Esophagus squamous epithelium (tissue), 5 donors: ENCODE measurements around the gene C10orf67. TPM values are rescaled to one million over a fixed set of nuclear protein-coding genes. Genes with fewer than 3 reads are reported as not detected.

Experiments
- DNase-seq: peaks from one replicate; lab custom pipeline; 2025; lab: John Stamatoyannopoulos, UW
- H3K27ac ChIP-seq, 4 donors: fragments of 200-600 bp; sonication (generic); one replicate each; pipeline ENCODE4 v1.5.1; 2016 to 2019; ENCODE audit warnings: mild to moderate bottlenecking in 1 of 4
- H3K27me3 ChIP-seq, 4 donors: fragments of 200-600 bp; sonication (generic); 1 replicate in 3 of 4; 2 replicates in 1 of 4; pipeline versions ENCODE4 v1.5.1 to v1.6.0; 2017 to 2021; ENCODE audit warnings: antibody characterized with exemption in 1 of 4
- H3K36me3 ChIP-seq, 3 donors: fragments of 200-600 bp; sonication (generic); one replicate each; pipeline ENCODE4 v1.5.1; 2016 to 2019
- H3K4me1 ChIP-seq, 3 donors: fragments of 200-600 bp; sonication (generic); one replicate each; pipeline ENCODE4 v1.5.1; 2017 to 2019
- H3K4me3 ChIP-seq, 4 donors: fragments of 200-600 bp; sonication (generic); 1 replicate in 3 of 4; 2 replicates in 1 of 4; pipeline ENCODE4 v1.5.1; 2016 to 2019; ENCODE audit warnings: mild to moderate bottlenecking in 2 of 4, moderate library complexity in 1 of 4
- H3K9me3 ChIP-seq, 3 donors: fragments of 200-600 bp; sonication (generic); one replicate each; pipeline ENCODE4 v1.5.1; 2016 to 2019
- CTCF ChIP-seq, 6 experiments: fragments of 450-650 bp in 4 of 6; fragments of 200-600 bp in 2 of 6; sonication (generic) in 2 of 6; IDR thresholded peaks; one replicate each; pipeline ENCODE4 v1.5.1; 2016 to 2019; ENCODE audit warnings: antibody characterized with exemption in 6 of 6, mild to moderate bottlenecking in 4 of 6, moderate library complexity in 4 of 6
- POLR2A ChIP-seq, 4 donors: fragments of 450-650 bp; IDR thresholded peaks; one replicate each; pipeline ENCODE4 v1.6.1; 2017; ENCODE audit warnings: antibody characterized with exemption in 4 of 4, mild to moderate bottlenecking in 4 of 4, moderate library complexity in 3 of 4
- WGBS, 2 donors: methylation state at CpG; one replicate each; pipeline ENCODE4 v1.1.5; 2018; 5-methylcytosine and 5-hydroxymethylcytosine counted together
- intact Hi-C: fragments of 100-400 bp; cut with DNase I; formaldehyde crosslinking; loops from one replicate; pipeline ENCODE4 v1.15.0; 2022
- total RNA-seq, 4 donors: library from RNA; depleted of rRNA; stranded (reverse); fragments of >200 nt; gene quantifications; one replicate each; pipeline ENCODE4 v1.1.0, GENCODE V29; 2016
- donor health status: DM: yes; HTN: yes; CAD: no.

C10orf67 gene
- total RNA-seq, 4 donors from 2014 or later, result 0.18 to 0.27 TPM; not detected in 2

GRCh38 chr10:23198610-23198939, 146.0 kb downstream of the C10orf67 start:
- Histone ChIP-seq H3K4me3 (no peak overlapping the region), H3K36me3 (no peaks in the 10 kb centered on the region), H3K27ac (no peak overlapping the region), H3K4me1 (peaks cover 0 to 11% (median 0%) of the 10 kb centered on the region in 3 donors), H3K9me3 (no peaks in the 10 kb centered on the region), H3K27me3 (peaks cover 0 to 100% (median 34%) of the 10 kb centered on the region in 4 donors)
- 2 to 10% methylated on average over 10 to 11 of the region's 13 CpGs for WGBS, 2 donors
- TF ChIP-seq POLR2A (IDR thresholded peaks at IDR 0.05) (no peak), CTCF (IDR thresholded peaks at IDR 0.05) (no peak)
- intact Hi-C loops, result no loop called here
- DNase-seq, result no peak

DNA sequence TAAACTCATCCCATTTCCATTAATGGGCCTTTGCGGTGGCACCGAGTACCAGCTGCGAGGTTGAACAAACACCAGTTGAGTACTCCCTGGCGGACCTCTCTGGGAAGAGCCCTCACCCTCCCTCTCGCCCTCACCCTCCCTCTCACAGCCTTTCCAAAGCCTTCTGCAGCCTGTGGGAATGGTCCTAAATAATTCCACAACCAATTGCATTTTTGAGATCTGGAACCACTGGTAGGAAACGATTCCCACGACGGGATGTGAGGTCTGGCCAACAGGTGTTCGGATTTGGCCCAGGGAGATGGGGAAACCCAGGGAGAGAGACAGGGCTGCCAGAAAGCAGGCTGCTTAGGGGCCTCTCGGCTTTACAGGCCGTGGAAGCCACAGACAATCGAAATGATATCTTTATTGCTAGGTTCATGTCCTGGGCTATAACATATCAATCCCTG, 147.2 kb downstream of the C10orf67 start:
- no peak overlapping the region for H3K27ac ChIP-seq
- H3K36me3 ChIP-seq, result no peaks in the 10 kb centered on the region
- intact Hi-C loops, result no loop called here
- 2 to 20% methylated on average over 1 to 12 of the region's 12 CpGs for WGBS, 2 donors
- no peak for DNase-seq
- no peaks in the 10 kb centered on the region for H3K9me3 ChIP-seq
- peaks cover 3 to 100% (median 34%) of the 10 kb centered on the region in 4 donors for H3K27me3 ChIP-seq
- no peak for TF ChIP-seq CTCF (IDR thresholded peaks at IDR 0.05)
- no peak for TF ChIP-seq POLR2A (IDR thresholded peaks at IDR 0.05)
- H3K4me1 ChIP-seq, result peaks cover 0 to 22% (median 7%) of the 10 kb centered on the region in 3 donors
- no peak overlapping the region for H3K4me3 ChIP-seq

DNA sequence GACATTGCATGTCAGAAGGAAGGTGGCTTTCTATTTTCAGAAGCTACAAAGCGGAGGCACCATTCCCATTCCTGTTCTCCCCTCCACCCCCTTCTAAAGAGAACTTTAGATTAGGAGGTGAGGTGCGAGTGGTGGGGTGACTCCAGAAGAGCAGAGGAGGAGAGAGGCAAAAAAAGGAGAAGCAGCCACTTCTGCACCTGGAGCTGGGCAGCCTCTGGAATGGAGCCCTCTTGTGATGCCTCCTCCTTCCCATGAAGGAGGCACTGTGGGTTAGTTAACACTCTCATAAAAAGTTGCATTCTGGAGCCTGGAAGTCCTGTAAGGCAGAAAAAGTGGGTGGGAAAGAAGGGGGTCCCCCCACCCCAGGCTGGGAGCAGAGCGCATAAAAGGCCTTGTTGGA, 147.7 kb downstream of the C10orf67 start:
- Histone ChIP-seq H3K9me3 (no peaks in the 10 kb centered on the region), H3K36me3 (no peaks in the 10 kb centered on the region), H3K27me3 (peaks cover 8 to 100% (median 35%) of the 10 kb centered on the region in 4 donors), H3K4me3 (no peak overlapping the region), H3K27ac (no peak overlapping the region), H3K4me1 (peaks cover 0 to 28% (median 11%) of the 10 kb centered on the region in 3 donors)
- DNase-seq, result no peak
- TF ChIP-seq POLR2A (IDR thresholded peaks at IDR 0.05), result no peak
- 9 to 25% methylated on average over 2 to 3 of the region's 3 CpGs for WGBS, 2 donors
- intact Hi-C loops, result no loop called here

GRCh38 chr10:23195846-23196600, 148.6 kb downstream of the C10orf67 start:
- 7 to 9% methylated on average over 10 to 13 of the region's 13 CpGs for WGBS, 2 donors
- DNase-seq, result no peak
- peaks cover 12 to 100% (median 38%) of the 10 kb centered on the region in 4 donors for H3K27me3 ChIP-seq
- no peak overlapping the region for H3K4me3 ChIP-seq
- no peaks in the 10 kb centered on the region for H3K9me3 ChIP-seq
- no peak for TF ChIP-seq CTCF (IDR thresholded peaks at IDR 0.05)
- no peak for TF ChIP-seq POLR2A (IDR thresholded peaks at IDR 0.05)
- intact Hi-C loops, result no loop called here
- peaks cover 0 to 34% (median 13%) of the 10 kb centered on the region in 3 donors for H3K4me1 ChIP-seq
- H3K27ac ChIP-seq, result no peak overlapping the region
- H3K36me3 ChIP-seq, result no peaks in the 10 kb centered on the region

GRCh38 chr10:23194966-23195845, 149.4 kb downstream of the C10orf67 start:
- 8 to 13% methylated on average over 15 to 17 of the region's 70 CpGs for WGBS, 2 donors
- no peak overlapping the region for H3K4me3 ChIP-seq
- no peaks in the 10 kb centered on the region for H3K36me3 ChIP-seq
- intact Hi-C loops, result no loop called here
- peaks cover 12 to 100% (median 36%) of the 10 kb centered on the region in 4 donors for H3K27me3 ChIP-seq
- H3K27ac ChIP-seq, result no peak overlapping the region
- DNase-seq, result no peak
- no peaks in the 10 kb centered on the region for H3K9me3 ChIP-seq
- H3K4me1 ChIP-seq, result peaks cover 0 to 34% (median 13%) of the 10 kb centered on the region in 3 donors
- TF ChIP-seq CTCF (IDR thresholded peaks at IDR 0.05) (no peak), POLR2A (IDR thresholded peaks at IDR 0.05) (no peak)
